ENCODE results near the gene VEGFC. TPM values are rescaled to one million over a fixed set of nuclear protein-coding genes. Genes with fewer than 3 reads are reported as not detected.

Gene VEGFC
- total and polyA plus RNA-seq, 2 donors (not counting 1 experiment from before 2014, with no cell fraction given), result not detected

GRCh38 chr4:176788971-176789370 is 3.8 kb downstream of the VEGFC start:
- Histone ChIP-seq H3K9ac (ENCODE audit: low read length) (no peak overlapping the region), H3K36me3 (replicated peaks in 1 of 2; ENCODE audit: control extremely low read depth in 1 of 2, control insufficient read depth in 1 of 2, extremely low read depth in 1 of 2, insufficient read depth in 2 of 2, low read length in 1 of 2) (no peaks in the 10 kb centered on the region), H2AFZ (ENCODE audit: insufficient read depth, low read depth, low read length, poor library complexity, severe bottlenecking) (no peak overlapping the region), H3K79me2 (ENCODE audit: control insufficient read depth, insufficient read depth, low read length) (no peaks in the 10 kb centered on the region), H3K4me3 (ENCODE audit: control extremely low read depth in 1 of 5, extremely low read depth in 1 of 5, insufficient read depth in 1 of 5, low read depth in 2 of 5, low read length in 4 of 5) (no peak overlapping the region), H3K4me1 (ENCODE audit: control insufficient read depth in 2 of 2, insufficient read depth in 2 of 2, low read length in 2 of 2) (peaks cover 6 to 9% of the 10 kb centered on the region in 2 donors), H3K27ac (ENCODE audit: low read length in 2 of 2) (no peak overlapping the region), H3K9me3 (ENCODE audit: control extremely low read depth in 1 of 3, control insufficient read depth in 2 of 3, insufficient read depth in 1 of 3, low read length in 2 of 3) (no peaks in the 10 kb centered on the region), H4K20me1 (ENCODE audit: control insufficient read depth, insufficient read depth, low read length, poor library complexity, severe bottlenecking) (no peaks in the 10 kb centered on the region), H3K27me3 (replicated peaks in 1 of 4; ENCODE audit: control extremely low read depth in 1 of 4, control insufficient read depth in 3 of 4, insufficient read depth in 4 of 4, low read length in 3 of 4) (peaks cover 0 to 17% (median 10%) of the 10 kb centered on the region in 4 experiments), H3K4me2 (replicated peaks; ENCODE audit: low read depth, low read length, poor library complexity, severe bottlenecking) (no peak overlapping the region)
- intact Hi-C loops (cut with micrococcal nuclease), result no loop called here
- POLR2A ChIA-PET, result no interaction called here
- peaks cover 11% of the 10 kb centered on the region for H3K4me1 Mint-ChIP-seq
- H3K9me3 Mint-ChIP-seq (ENCODE audit: insufficient read depth), result no peaks in the 10 kb centered on the region
- DNase-seq (no peak), ATAC-seq (ENCODE audit: low read depth) (no peak)
- no peak overlapping the region for H3K4me3 Mint-ChIP-seq
- no peak overlapping the region for H3K27ac Mint-ChIP-seq
- no peak for TF ChIP-seq CTCF (IDR thresholded peaks at IDR 0.05)
- H3K27me3 Mint-ChIP-seq, result peaks cover 38% of the 10 kb centered on the region
- 100% methylated on average over 2 of the region's 6 CpGs for WGBS (ENCODE audit: insufficient coverage)
- CTCF ChIA-PET, result no interaction called here

- peaks cover 7% of the 10 kb centered on the region for H3K4me1 Mint-ChIP-seq
- peaks cover 0 to 16% (median 7%) of the 10 kb centered on the region in 4 experiments for H3K27me3 ChIP-seq (replicated peaks in 1 of 4; ENCODE audit: control extremely low read depth in 1 of 4, control insufficient read depth in 3 of 4, insufficient read depth in 4 of 4, low read length in 3 of 4)
- DNase-seq (no peak), ATAC-seq (ENCODE audit: low read depth) (no peak)
- H2AFZ ChIP-seq (ENCODE audit: insufficient read depth, low read depth, low read length, poor library complexity, severe bottlenecking), result no peak overlapping the region
- no peak overlapping the region for H3K27ac Mint-ChIP-seq
- H3K4me3 ChIP-seq (ENCODE audit: control extremely low read depth in 1 of 5, extremely low read depth in 1 of 5, insufficient read depth in 1 of 5, low read depth in 2 of 5, low read length in 4 of 5), result no peak overlapping the region
- TF ChIP-seq EZH2 (IDR thresholded peaks at IDR 0.05; ENCODE audit: borderline replicate concordance, insufficient read depth, low read depth, low read length, poor library complexity, severe bottlenecking) (no peak), CTCF (IDR thresholded peaks at IDR 0.05) (no peak)
- no peak overlapping the region for H3K9ac ChIP-seq (ENCODE audit: low read length)
- H4K20me1 ChIP-seq (ENCODE audit: control insufficient read depth, insufficient read depth, low read length, poor library complexity, severe bottlenecking), result no peaks in the 10 kb centered on the region
- intact Hi-C loops (cut with micrococcal nuclease), result no loop called here
- no peaks in the 10 kb centered on the region for H3K36me3 ChIP-seq (replicated peaks in 1 of 2; ENCODE audit: control extremely low read depth in 1 of 2, control insufficient read depth in 1 of 2, extremely low read depth in 1 of 2, insufficient read depth in 2 of 2, low read length in 1 of 2)
- CTCF ChIA-PET, result no interaction called here
- 89% methylated on average over 4 of the region's 8 CpGs for WGBS (ENCODE audit: insufficient coverage)
- H3K4me3 Mint-ChIP-seq, result no peak overlapping the region
- POLR2A ChIA-PET, result no interaction called here
- peaks cover 31% of the 10 kb centered on the region for H3K27me3 Mint-ChIP-seq
- peaks cover 6 to 9% of the 10 kb centered on the region in 2 donors for H3K4me1 ChIP-seq (ENCODE audit: control insufficient read depth in 2 of 2, insufficient read depth in 2 of 2, low read length in 2 of 2)
- no peak overlapping the region for H3K27ac ChIP-seq (ENCODE audit: low read length in 2 of 2)
- no peak overlapping the region for H3K4me2 ChIP-seq (replicated peaks; ENCODE audit: low read depth, low read length, poor library complexity, severe bottlenecking)
- no peaks in the 10 kb centered on the region for H3K9me3 Mint-ChIP-seq (ENCODE audit: insufficient read depth)
- no peaks in the 10 kb centered on the region for H3K79me2 ChIP-seq (ENCODE audit: control insufficient read depth, insufficient read depth, low read length)
- H3K9me3 ChIP-seq (ENCODE audit: control extremely low read depth in 1 of 3, control insufficient read depth in 2 of 3, insufficient read depth in 1 of 3, low read length in 2 of 3), result no peaks in the 10 kb centered on the region
Measured at GRCh38 chr4:176788248-176788647, 4.5 kb downstream of the VEGFC start.

Measured in B cell (primary cell).